ENCODE measurements around the gene ZNG1B. TPM values are rescaled to one million over a fixed set of nuclear protein-coding genes. Genes with fewer than 3 reads are reported as not detected.
"Not testable (repeated sequence)": the region's sequence is repeated elsewhere in the genome, so short reads cannot be mapped to it uniquely, and the experiment has no call there.

The ZNG1B gene
- 10 to 100 TPM; 28.2 to 28.9 TPM for total RNA-seq
- long read RNA-seq, transcript CBWD2-203 (14 exons, 1,665 nt), result minor isoform, 7 of 104 reads
- long read RNA-seq, transcript CBWD2-201 (15 exons, 1,812 nt), result major isoform, 83 of 104 reads
- long read RNA-seq, partial matches to known transcripts, result 1 of 104 reads
- long read RNA-seq, other reads (novel, unspliced or antisense), result 9 of 104 reads

- ATAC-seq; intact Hi-C loops (cut with DNase I): not testable (repeated sequence)
- DNase-seq, result peak; percentile 76
Measured at GRCh38 chr2:113437508-113438465, at the start of gene ZNG1B. TSS of gene ZNG1B (plus strand) at chr2:113437691. CDS start at chr2:113437869, 178 bp downstream.

DNA sequence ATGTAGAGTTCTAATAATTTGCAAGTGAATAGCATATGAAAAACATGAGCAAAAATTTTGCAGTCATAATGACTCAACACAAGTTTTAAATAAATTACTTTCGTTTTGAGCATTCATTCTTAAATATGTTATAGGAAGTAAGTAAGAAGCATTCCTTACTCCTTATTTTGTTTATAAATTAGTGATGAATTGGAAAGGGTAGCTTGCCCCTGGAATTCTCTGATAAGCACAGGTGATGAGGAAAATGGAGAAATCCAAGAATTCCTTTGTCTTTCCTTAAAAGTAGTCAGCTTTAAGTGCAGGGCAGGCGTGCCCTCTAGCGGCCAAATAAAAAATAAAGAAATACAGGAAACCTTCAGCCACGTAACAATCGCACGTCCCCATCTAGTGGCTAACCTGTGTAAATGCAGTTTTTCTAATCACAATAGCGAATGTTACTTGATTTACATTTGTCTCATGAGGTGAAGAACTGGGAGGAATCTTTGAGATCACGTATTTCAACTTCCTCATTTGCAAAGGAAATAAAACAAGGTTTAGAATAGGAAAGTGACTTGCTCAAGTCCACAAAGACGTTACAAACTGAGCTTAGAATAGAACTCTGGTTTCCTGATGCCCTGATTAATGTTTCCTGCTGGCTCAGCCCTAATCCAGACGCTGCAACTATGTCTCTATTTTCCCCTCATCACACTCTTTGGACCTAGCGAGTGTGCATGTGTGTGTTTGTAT is 47.2 kb upstream of the ZNG1B start:
- ATAC-seq, result peak; percentile 76 to 83
- peak; percentile 31 for DNase-seq
- intact Hi-C loops (cut with DNase I), result no loop called here

- intact Hi-C loops (cut with DNase I), result no loop called here
- peak in 1 of 2 donors; percentile 18 for ATAC-seq
- DNase-seq, result no peak
Measured at GRCh38 chr2:113391073-113391472, 46.4 kb upstream of the ZNG1B start.

DNA sequence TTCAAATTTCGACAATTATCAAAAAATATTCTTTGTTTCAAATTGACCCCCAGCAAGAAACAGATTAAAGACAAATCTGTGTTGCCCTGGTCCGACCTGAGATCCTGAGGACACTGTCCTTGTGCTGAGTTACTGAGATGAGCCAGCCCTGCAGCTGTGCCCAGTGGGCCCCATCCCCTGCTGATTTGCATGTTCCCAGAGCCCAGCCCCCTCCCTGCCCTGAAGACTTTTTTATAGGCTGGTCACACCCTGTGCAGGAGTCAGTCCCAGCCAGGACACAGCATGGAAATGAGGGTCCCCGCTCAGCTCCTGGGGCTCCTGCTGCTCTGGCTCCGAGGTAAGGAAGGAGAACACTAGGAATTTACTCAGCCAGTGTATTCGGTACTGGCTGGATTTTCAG is 31.4 kb upstream of the ZNG1B start:
- intact Hi-C loops (cut with DNase I), result no loop called here
- no peak for DNase-seq

GRCh38 chr2:113407446-113408099 is 29.9 kb upstream of the ZNG1B start:
- DNase-seq (no peak), ATAC-seq (no peak)
- intact Hi-C loops (cut with DNase I), result no loop called here

More for the DNA sequence above, 31.4 kb upstream of the ZNG1B start:
- no peak for ATAC-seq

GRCh38 chr2:113411725-113412352 is 25.7 kb upstream of the ZNG1B start:
- ATAC-seq; DNase-seq; intact Hi-C loops (cut with DNase I): not testable (repeated sequence)

DNA sequence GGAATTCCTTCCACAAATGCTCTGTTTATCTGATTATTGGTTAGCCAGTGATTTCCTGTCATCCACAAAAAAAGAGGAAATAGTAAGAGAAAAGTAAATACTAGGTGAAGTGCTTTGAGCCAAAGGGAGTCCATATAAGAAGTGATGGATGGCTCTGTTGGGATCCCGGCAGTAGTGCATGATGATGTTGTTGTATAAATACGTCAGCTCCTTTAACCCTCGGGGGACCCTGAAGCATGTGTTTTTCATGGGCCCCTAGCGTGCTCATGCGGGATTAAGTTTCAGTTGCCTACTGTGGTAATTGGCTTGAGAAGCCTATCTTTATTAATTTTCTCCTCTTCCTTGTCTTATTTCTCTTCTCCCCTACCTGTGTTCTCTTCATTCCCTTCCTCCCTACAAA is 24.7 kb upstream of the ZNG1B start:
- ATAC-seq; intact Hi-C loops (cut with DNase I): not testable (repeated sequence)

DNA sequence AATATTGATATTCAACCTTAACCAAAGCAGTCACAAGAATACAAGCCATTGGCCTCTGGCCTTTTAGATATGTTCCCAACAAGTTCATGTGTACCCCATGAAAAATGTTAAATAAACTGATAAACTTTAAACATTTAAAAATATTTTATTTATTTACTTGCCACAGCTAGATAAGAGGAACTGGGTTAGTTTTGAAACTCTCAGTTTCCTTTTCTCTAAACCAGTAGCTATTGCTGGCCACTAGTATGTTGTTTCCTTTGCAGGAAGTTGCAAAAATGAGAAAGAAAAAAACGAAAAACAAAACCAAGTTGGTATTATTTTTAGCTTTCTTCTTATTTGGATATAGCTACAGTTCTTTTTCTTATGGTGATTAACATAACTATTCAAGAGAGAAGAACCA is 5.7 kb upstream of the ZNG1B start:
- DNase-seq; intact Hi-C loops (cut with DNase I): not testable (repeated sequence)

More for the DNA sequence above, 24.7 kb upstream of the ZNG1B start:
- DNase-seq, result not testable (repeated sequence)

GRCh38 chr2:113433468-113433867 is 4.0 kb upstream of the ZNG1B start:
- DNase-seq; ATAC-seq; intact Hi-C loops (cut with DNase I): not testable (repeated sequence)

More for the DNA sequence above, 5.7 kb upstream of the ZNG1B start:
- ATAC-seq, result not testable (repeated sequence)

DNA sequence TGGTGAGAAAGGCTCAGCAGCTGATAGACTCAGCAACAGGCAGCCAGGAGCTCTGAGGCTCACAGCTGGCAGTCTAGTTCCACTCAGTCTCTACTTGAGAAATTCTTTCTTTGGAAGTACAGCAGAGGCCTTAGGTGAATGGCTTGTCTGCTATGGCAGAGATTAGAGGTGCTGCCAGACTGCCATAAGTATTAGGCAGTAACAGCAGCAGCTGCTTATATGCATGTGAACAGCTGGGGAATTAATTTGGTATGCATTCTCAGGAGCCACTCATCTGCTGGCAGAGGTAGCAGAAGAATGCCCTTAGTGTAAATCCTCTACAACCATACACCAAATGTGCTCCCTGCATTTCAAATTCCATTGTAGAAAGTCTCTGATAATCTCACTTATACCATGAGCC is 28.3 kb downstream of the ZNG1B start:
- DNase-seq; ATAC-seq; intact Hi-C loops (cut with DNase I): not testable (repeated sequence)

DNA sequence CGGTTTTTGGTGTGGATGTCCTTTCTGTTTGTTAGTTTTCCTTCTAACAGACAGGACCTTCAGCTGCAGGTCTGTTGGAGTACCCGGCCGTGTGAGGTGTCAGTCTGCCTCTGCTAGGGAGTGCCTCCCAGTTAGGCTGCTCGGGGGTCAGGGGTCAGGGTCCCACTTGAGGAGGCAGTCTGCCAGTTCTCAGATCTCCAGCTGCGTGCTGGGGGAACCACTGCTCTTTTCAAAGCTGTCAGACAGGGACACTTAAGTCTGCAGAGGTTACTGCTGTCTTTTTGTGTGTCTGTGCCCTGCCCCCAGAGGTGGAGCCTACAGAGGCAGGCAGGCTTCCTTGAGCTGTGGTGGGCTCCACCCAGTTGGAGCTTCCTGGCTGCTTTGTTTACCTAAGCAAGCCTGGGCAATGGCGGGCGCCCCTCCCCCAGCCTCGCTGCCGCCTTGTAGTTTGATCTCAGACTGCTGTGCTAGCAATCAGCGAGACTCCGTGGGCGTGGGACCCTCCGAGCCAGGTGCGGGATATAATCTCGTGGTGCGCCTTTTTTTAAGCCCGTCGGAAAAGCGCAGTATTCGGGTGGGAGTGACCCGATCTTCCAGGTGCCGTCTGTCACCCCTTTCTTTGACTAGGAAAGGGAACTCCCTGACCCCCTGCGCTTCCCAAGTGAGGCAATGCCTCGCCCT is 39.3 kb downstream of the ZNG1B start:
- intact Hi-C loops (cut with DNase I); DNase-seq; ATAC-seq: not testable (repeated sequence)

DNA sequence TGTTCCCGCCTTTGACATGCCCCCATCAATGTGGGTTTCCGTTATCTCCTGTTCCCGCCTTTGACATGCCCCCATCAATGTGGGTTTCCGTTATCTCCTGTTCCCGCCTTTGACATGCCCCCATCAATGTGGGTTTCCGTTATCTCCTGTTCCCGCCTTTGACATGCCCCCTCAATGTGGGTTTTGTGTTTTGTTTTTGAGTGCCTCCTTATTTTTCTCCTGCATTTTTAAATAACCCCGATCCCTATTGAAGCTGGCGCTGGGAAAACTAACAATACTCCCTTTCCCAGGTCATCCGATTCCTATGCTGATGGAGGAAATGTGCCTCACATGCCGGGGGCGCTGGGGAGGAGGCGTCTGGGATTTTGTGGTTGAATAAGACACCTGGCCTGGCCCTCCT is 59.0 kb downstream of the ZNG1B start:
- DNase-seq; ATAC-seq; intact Hi-C loops (cut with DNase I): not testable (repeated sequence)

DNA sequence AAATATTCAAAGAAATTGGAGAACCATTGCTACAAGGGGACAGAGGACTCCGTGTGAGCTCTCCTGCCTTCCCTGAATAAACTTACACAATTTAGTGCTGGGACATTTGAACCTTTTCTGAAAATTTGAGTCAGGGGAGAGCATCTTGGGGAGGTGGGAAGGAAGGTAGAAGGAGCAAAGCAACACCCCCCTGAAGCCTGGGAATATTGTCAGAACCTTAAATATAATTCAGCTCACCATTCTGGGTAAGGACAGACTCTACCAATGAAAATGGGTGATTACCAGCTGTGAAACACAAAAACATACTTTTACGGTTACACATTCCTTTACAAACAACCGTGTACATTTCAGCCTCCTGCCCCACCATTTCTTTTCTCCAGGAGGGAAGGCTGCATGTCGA is 60.9 kb downstream of the ZNG1B start, which contains the start of gene FOXD4L1:
Gene FOXD4L1, plus strand, starts transcription at position 301 of the 400 bp plus-strand sequence. CDS start 592 bp downstream, outside the sequence.
- DNase-seq; intact Hi-C loops (cut with DNase I); ATAC-seq: not testable (repeated sequence)

DNA sequence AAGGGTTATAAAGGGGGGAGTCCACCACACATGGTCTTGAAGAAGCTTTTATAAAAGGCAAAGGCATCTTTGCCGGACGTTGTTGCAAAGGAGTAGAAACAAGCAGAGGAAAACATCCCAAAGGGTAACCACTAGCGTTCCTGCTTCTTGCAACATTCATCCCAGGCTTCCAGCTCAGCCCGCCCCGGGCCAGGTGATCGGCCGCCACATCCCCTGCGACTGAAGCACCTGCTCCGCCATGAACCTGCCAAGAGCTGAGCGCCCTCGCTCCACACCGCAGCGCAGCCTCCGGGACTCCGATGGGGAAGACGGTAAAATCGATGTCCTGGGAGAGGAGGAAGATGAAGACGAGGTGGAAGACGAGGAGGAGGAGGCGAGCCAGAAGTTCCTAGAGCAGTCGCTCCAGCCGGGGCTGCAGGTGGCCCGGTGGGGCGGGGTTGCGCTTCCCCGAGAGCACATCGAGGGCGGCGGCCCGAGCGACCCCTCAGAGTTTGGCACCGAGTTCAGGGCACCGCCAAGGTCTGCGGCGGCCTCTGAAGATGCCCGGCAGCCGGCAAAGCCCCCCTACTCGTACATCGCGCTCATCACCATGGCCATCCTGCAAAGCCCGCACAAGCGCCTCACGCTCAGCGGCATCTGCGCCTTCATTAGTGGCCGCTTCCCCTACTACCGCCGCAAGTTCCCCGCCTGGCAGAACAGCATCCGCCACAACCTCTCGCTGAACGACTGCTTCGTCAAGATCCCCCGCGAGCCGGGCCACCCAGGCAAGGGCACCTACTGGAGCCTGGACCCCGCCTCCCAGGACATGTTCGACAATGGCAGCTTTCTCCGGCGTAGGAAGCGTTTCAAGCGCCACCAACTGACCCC is 61.8 kb downstream of the ZNG1B start:
- intact Hi-C loops (cut with DNase I); ATAC-seq; DNase-seq: not testable (repeated sequence)

DNA sequence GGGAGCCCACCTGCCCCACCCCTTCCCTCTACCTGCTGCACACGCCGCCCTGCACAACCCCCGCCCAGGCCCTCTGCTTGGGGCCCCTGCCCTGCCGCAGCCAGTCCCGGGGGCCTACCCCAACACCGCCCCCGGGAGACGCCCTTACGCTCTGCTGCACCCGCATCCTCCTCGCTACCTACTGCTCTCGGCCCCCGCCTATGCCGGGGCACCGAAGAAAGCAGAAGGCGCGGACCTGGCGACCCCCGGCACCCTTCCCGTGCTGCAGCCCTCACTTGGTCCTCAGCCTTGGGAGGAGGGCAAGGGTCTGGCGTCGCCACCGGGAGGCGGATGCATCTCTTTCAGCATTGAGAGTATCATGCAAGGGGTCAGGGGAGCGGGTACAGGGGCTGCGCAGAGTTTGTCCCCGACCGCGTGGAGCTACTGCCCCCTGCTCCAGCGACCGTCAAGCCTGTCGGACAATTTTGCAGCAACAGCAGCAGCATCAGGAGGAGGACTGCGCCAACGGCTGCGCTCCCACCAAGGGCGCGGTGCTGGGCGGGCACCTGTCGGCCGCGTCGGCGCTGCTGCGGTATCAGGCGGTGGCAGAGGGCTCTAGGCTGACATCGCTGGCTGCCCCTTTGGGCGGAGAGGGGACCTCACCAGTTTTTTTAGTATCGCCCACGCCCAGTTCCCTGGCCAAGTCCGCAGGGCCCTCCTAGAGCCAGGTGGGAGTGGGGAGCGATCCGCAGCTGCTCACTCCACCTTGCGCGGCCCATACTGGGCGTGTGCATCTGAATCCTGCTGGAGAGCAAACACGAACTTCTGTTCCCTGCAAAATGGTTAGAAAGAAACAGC is 62.6 kb downstream of the ZNG1B start:
- DNase-seq; ATAC-seq; intact Hi-C loops (cut with DNase I): not testable (repeated sequence)

DNA sequence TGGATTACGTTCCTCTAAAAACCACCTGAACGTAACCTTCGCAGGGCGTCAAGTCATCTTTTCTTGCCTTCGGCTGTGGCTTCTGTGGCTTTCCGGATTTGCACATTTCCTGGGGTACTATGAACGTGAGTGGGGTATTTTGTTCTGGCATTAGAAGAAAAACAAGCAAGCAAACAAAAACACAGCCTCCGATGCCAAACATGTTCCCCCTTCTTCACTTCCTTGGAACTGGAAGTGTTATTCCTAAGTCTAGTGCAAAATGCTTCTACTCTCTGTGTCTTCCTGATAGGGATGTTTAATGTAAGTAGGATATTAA is 63.2 kb downstream of the ZNG1B start:
- DNase-seq; intact Hi-C loops (cut with DNase I); ATAC-seq: not testable (repeated sequence)

Measured in left cardiac atrium (tissue), 4 donors.